SK-N-SH (cell line): ENCODE measurements around the gene GZMA. TPM values are rescaled to one million over a fixed set of nuclear protein-coding genes. Genes with fewer than 3 reads are reported as not detected.
A peak's percentile ranks its signal among the peaks of the same experiment; 100 is the strongest.

Source experiments
- CTCF ChIA-PET: fragments of 300-600, 350-600 bp; formaldehyde crosslinking; extraction: SDS; loops from one replicate; lab custom pipeline; 2021; lab: Yijun Ruan, JAX
- POLR2A ChIA-PET: fragments of 350-600 bp; sonication (Branson Sonifier 250); formaldehyde crosslinking; extraction: SDS; loops from one replicate; lab custom pipeline; 2020; ENCODE audit warnings: antibody characterized with exemption, inconsistent platforms; lab: Yijun Ruan, JAX
- DNase-seq: peaks from one replicate; pipeline ENCODE4 v3.0.0; 2012
- H2AFZ ChIP-seq: fragments of 200-600 bp; sonication (generic); 2 replicates; pipeline ENCODE4 v1.8.1; 2016; ENCODE audit warnings: antibody characterized with exemption, mild to moderate bottlenecking, low read depth
- H3F3A ChIP-seq: fragments of 200-600 bp; sonication (generic); replicated peaks from 2 replicates; pipeline ENCODE3; 2016; ENCODE audit warnings: antibody characterized with exemption, mild to moderate bottlenecking; ENCODE audit not compliant: insufficient read depth
- H3K27ac ChIP-seq, 2 experiments: fragments of 200-500 bp in 1 of 2; fragments of 200-600 bp in 1 of 2; sonication (Bioruptor generic) in 1 of 2; sonication (generic), shearing (Covaris generic) in 1 of 2; 2 replicates each; pipeline versions ENCODE4 v1.5.1 to v1.6.1; 2014 to 2016; ENCODE audit warnings: low read depth in 2 of 2, inconsistent platforms in 1 of 2, low read length in 1 of 2, mild to moderate bottlenecking in 1 of 2, mixed read lengths in 1 of 2
- H3K27me3 ChIP-seq: fragments of 200-600 bp; sonication (generic), shearing (Covaris generic); 2 replicates; pipeline ENCODE4 v1.6.1; 2016; ENCODE audit warnings: mixed run types; ENCODE audit not compliant: insufficient read depth
- H3K36me3 ChIP-seq, 2 experiments: fragments of 200-500 bp in 1 of 2; fragments of 200-600 bp in 1 of 2; sonication (Bioruptor generic) in 1 of 2; sonication (generic) in 1 of 2; replicated peaks in 1 of 2; 2 replicates each; pipeline versions ENCODE3 to v1.5.1; 2014 to 2016; ENCODE audit warnings: low read length in 1 of 2, mild to moderate bottlenecking in 1 of 2; ENCODE audit not compliant: insufficient read depth in 2 of 2, control insufficient read depth in 1 of 2
- H3K4me1 ChIP-seq, 2 experiments: fragments of 200-500 bp in 1 of 2; fragments of 200-600 bp in 1 of 2; sonication (Bioruptor generic) in 1 of 2; sonication (generic), shearing (Covaris generic) in 1 of 2; 2 replicates each; pipeline versions ENCODE4 v1.5.1 to v1.6.1; 2014 to 2016; ENCODE audit warnings: low read depth in 1 of 2, low read length in 1 of 2, mixed run types in 1 of 2; ENCODE audit not compliant: insufficient read depth in 2 of 2, control insufficient read depth in 1 of 2
- H3K4me2 ChIP-seq: fragments of 200-600 bp; sonication (generic), shearing (Covaris generic); 2 replicates; pipeline ENCODE4 v1.6.1; 2017; ENCODE audit warnings: mixed run types
- H3K4me3 ChIP-seq, 2 experiments: fragments of 200-500 bp in 1 of 2; fragments of 200-600 bp in 1 of 2; sonication (Bioruptor generic) in 1 of 2; sonication (generic), shearing (Covaris generic) in 1 of 2; 2 replicates each; pipeline versions ENCODE4 v1.5.1 to v1.8.1; 2014 to 2016; ENCODE audit warnings: low read depth in 2 of 2, inconsistent platforms in 1 of 2, low read length in 1 of 2, mild to moderate bottlenecking in 1 of 2, mixed read lengths in 1 of 2, moderate library complexity in 1 of 2
- H3K79me2 ChIP-seq: fragments of 200-600 bp; sonication (generic); 2 replicates; pipeline ENCODE4 v1.8.1; 2017; ENCODE audit warnings: mild to moderate bottlenecking; ENCODE audit not compliant: insufficient read depth
- H3K9ac ChIP-seq: fragments of 200-600 bp; sonication (generic); 2 replicates; pipeline ENCODE4 v1.6.1; 2017; ENCODE audit warnings: mixed run types
- H3K9me2 ChIP-seq: fragments of 200-600 bp; sonication (generic); 2 replicates; pipeline ENCODE4 v1.6.1; 2017; ENCODE audit warnings: mixed run types
- H3K9me3 ChIP-seq: fragments of 200-600 bp; sonication (generic); 2 replicates; pipeline ENCODE4 v1.6.1; 2017; ENCODE audit warnings: mixed run types, mild to moderate bottlenecking, moderate library complexity
- H4K20me1 ChIP-seq: fragments of 200-600 bp; sonication (generic); 2 replicates; pipeline ENCODE4 v1.6.1; 2017; ENCODE audit warnings: mild to moderate bottlenecking, mixed run types; ENCODE audit not compliant: insufficient read depth
- CTCF ChIP-seq: fragments of 200-600 bp; sonication (generic); IDR thresholded peaks from 2 replicates; pipeline ENCODE4 v1.6.1; 2017; ENCODE audit warnings: antibody characterized with exemption, mild to moderate bottlenecking, moderate library complexity
- FOSL2 ChIP-seq: IDR thresholded peaks from 2 replicates; pipeline ENCODE4 v1.4.0; 2012; ENCODE audit warnings: low read depth, mild to moderate bottlenecking, moderate library complexity, borderline replicate concordance
- JUND ChIP-seq: IDR thresholded peaks from 2 replicates; pipeline ENCODE4 v1.4.0; 2012
- MEF2A ChIP-seq: IDR thresholded peaks from 2 replicates; pipeline ENCODE4 v1.4.0; 2012; ENCODE audit warnings: low read depth, borderline replicate concordance
- NFIC ChIP-seq: IDR thresholded peaks from 2 replicates; pipeline ENCODE4 v1.4.0; 2012; ENCODE audit warnings: borderline replicate concordance
- PBX3 ChIP-seq: IDR thresholded peaks from 2 replicates; pipeline ENCODE4; 2012
- RFX5 ChIP-seq: IDR thresholded peaks from 2 replicates; pipeline ENCODE4 v1.6.1; 2012; ENCODE audit warnings: mild to moderate bottlenecking, improper control_type of control experiment, low read length
- RXRA ChIP-seq: IDR thresholded peaks from 2 replicates; pipeline ENCODE4 v1.4.0; 2012; ENCODE audit warnings: low read depth, mild to moderate bottlenecking, borderline replicate concordance
- TCF12 ChIP-seq: IDR thresholded peaks from 2 replicates; pipeline ENCODE4 v1.4.0; 2012
- USF1 ChIP-seq: IDR thresholded peaks from 2 replicates; pipeline ENCODE4 v1.4.0; 2012; ENCODE audit warnings: low read depth, borderline replicate concordance
- WGBS: methylation state at CpG from one replicate; pipeline ENCODE4 v1.1.6; 2017; ENCODE audit warnings: low lambda C conversion rate; 5-methylcytosine and 5-hydroxymethylcytosine counted together
- polyA plus RNA-seq, 3 experiments: library from polyadenylated mRNA; depleted of rRNA; stranded (reverse); fragments of >200 nt; gene quantifications; 2 replicates each; pipeline ENCODE4 v1.2.3, GENCODE V29; 2012

GZMA gene
- polyA plus RNA-seq, 1 of the 3 experiments (the other 2 are of a cell fraction) = 0.07 TPM

GRCh38 chr5:55154873-55155272, 52.4 kb downstream of the GZMA start:
- H2AFZ ChIP-seq = peak overlapping the region; percentile 81; the same call in 1 of the 2 replicates
- CTCF ChIA-PET = no interaction called here

More at GRCh38 chr5:55154873-55155272, 52.4 kb downstream of the GZMA start:
- Histone ChIP-seq H3K4me1 (peaks cover 0 to 10% of the 10 kb centered on the region in 2 experiments; a peak in 2 of 4 replicates), H3K36me3 (no peaks in the 10 kb centered on the region), H3K79me2 (no peaks in the 10 kb centered on the region), H3K27ac (peak overlapping the region in 1 of 2 experiments; percentile 54; a peak in 3 of 4 replicates), H4K20me1 (no peaks in the 10 kb centered on the region), H3K9me2 (no peaks in the 10 kb centered on the region), H3K9ac (no peak overlapping the region), H3K27me3 (no peaks in the 10 kb centered on the region), H3K4me2 (peak overlapping the region; percentile 67), H3K4me3 (no peak overlapping the region; a peak in 1 of 4 replicates), H3F3A (peaks cover 14% of the 10 kb centered on the region), H3K9me3 (no peaks in the 10 kb centered on the region)
- DNase-seq = no peak
- POLR2A ChIA-PET = no interaction called here
- WGBS = under 1% methylated on average over 3 of the region's 3 CpGs
- TF ChIP-seq RFX5 (no peak), TCF12 (peak; percentile 53), USF1 (no peak), NFIC (peak; percentile 62; the same call in 1 of the 2 replicates), FOSL2 (peak; percentile 61), JUND (peak; percentile 63), MEF2A (peak; percentile 92), RXRA (0 out of 2 replicates have a peak, but pooled peaks have one; percentile 39), CTCF (no peak), PBX3 (peak; percentile 19; the same call in 1 of the 2 replicates)

Other genes with a start within 250 kb of the GZMA start
- gene ESM1, start 117.1 kb upstream of the GZMA start, polyA plus RNA-seq (2012; rRNA removed) = 36.5 and 37.4 TPM in 2 replicates
- not detected in 2 replicates for gene GZMK, start 78.4 kb upstream of the GZMA start, polyA plus RNA-seq (2012; rRNA removed)
- 30.1 and 44.2 TPM in 2 replicates for gene GPX8, start 57.5 kb downstream of the GZMA start, polyA plus RNA-seq (2012; rRNA removed)
- 0.03 TPM in 2 replicates for gene CDC20B, start 70.5 kb downstream of the GZMA start, polyA plus RNA-seq (2012; rRNA removed)
- not detected in 2 replicates for gene MCIDAS, start 124.7 kb downstream of the GZMA start, polyA plus RNA-seq (2012; rRNA removed)
- gene CCNO, start 131.0 kb downstream of the GZMA start, polyA plus RNA-seq (2012; rRNA removed) = not detected in 2 replicates
- 2.1 and 2.2 TPM in 2 replicates for gene DHX29, start 205.0 kb downstream of the GZMA start, polyA plus RNA-seq (2012; rRNA removed)
- 11.2 and 12.1 TPM in 2 replicates for gene MTREX, start 205.3 kb downstream of the GZMA start, polyA plus RNA-seq (2012; rRNA removed)